GM12872 (cell line): Measurements from ENCODE around the gene KCNQ5.

Experiments
- TF ChIP-seq, protein P1 (sequence below): IDR thresholded peaks from 3 replicates; pipeline ENCODE4 v1.5.1; 2011; ENCODE audit warnings: low read depth, mild to moderate bottlenecking, low read length, moderate library complexity; ENCODE audit not compliant: insufficient read depth

KCNQ5 gene

DNA sequence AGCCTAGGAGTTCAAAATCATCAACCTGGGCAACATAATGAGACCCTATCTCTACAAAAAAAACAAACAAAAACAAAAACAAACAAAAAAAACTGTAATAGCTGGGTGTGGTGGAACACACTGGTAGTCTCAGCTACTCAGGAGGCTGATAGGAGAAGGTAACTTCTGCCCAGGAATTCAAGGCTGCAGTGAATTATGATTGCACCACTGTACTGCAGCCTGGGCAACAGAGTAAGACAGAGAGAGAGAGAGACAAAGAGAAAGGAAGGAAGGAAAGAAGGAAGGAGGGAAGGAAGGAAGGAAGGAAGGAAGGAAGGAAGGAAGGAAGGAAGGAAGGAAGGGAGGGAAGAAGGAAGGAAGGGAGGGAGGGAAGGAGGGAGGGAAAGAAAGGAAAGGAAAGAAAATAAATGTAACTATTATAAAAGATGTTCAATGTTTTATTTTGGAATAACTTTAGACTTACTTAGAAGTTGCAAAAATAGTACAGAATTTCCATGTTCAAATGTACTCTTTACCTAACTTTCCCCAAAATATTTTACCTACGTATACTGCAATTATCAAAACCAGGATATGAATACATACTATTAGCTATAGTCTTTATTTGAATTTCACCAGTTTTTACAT is 428.2 kb downstream of the KCNQ5 start:
- TF ChIP-seq, protein P1, sequence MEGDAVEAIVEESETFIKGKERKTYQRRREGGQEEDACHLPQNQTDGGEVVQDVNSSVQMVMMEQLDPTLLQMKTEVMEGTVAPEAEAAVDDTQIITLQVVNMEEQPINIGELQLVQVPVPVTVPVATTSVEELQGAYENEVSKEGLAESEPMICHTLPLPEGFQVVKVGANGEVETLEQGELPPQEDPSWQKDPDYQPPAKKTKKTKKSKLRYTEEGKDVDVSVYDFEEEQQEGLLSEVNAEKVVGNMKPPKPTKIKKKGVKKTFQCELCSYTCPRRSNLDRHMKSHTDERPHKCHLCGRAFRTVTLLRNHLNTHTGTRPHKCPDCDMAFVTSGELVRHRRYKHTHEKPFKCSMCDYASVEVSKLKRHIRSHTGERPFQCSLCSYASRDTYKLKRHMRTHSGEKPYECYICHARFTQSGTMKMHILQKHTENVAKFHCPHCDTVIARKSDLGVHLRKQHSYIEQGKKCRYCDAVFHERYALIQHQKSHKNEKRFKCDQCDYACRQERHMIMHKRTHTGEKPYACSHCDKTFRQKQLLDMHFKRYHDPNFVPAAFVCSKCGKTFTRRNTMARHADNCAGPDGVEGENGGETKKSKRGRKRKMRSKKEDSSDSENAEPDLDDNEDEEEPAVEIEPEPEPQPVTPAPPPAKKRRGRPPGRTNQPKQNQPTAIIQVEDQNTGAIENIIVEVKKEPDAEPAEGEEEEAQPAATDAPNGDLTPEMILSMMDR = no peak

DNA sequence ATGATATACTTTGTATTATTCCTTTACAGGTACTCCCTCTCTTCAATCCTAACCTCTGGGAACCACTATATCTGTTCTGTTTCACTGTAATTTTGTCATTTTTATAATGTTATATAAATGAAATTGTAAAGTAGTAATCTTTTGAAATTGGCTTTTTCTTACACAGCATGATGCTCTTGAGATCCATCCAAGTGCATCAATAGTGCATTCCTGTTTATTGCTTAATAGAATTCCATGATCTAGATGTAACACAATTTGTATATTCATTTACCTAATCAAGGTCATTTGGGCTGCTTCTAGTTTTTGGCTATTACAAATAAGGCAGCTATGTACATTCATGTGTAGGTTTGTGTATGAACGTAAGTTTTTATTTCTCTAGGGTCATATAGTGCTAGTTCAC is 428.8 kb downstream of the KCNQ5 start:
- TF ChIP-seq, protein P1 = no peak

DNA sequence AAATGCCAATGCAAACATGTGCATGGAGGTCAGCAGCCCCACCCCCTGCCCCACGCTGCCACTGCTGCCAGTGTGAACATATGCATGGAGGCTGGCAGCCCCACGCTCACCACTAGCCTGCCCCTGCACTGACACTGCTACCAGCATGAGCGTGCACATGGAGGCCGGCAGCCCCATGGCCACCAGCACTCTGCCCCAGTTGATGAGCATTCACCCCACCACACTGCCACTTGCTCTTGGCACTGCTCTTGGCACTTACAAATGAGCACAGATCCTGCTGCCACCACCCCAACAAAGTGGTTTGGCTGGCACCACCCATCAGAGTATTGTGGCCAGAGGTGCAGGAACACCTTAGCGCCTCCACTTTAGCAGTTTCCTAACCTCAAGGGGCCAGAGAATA is 429.3 kb downstream of the KCNQ5 start:
- TF ChIP-seq, protein P1 = no peak

DNA sequence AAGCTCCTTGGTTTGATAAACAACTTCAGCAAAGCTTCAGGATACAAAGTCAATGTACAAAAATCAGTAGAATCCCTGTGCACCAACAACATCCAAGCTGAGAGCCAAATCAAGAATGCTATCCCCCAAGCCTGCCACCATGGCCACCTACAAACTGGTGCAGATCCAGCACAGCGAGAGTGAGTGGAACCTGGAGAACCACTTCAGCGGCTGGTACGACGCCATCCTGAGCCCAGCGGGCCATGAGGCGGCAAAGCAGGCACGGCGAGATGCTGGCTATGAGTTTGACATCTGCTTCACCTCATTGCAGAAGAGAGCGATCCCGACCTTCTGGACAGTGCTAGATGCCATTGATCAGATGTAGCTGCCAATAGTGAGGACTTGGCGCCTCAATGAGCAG is 433.1 kb downstream of the KCNQ5 start:
- TF ChIP-seq, protein P1 = no peak

DNA sequence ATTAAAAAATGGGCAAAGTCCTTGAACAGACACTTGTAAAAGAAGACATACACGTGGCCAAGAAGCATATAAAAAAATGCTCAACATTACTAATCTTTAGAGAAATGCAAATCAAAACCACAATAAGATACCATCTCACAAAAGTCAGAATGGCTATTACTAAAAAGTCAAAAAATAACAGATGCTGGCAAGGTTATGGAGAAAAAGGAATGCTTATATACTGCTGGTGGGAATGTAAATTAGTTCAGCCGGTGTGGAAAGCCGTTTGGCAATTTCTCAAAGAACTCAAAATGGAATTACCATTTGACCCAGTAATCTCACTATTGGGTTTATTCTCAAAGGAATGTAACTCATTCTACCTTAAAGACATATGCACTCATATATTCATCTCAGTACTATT is 436.9 kb downstream of the KCNQ5 start:
- TF ChIP-seq, protein P1 = no peak

DNA sequence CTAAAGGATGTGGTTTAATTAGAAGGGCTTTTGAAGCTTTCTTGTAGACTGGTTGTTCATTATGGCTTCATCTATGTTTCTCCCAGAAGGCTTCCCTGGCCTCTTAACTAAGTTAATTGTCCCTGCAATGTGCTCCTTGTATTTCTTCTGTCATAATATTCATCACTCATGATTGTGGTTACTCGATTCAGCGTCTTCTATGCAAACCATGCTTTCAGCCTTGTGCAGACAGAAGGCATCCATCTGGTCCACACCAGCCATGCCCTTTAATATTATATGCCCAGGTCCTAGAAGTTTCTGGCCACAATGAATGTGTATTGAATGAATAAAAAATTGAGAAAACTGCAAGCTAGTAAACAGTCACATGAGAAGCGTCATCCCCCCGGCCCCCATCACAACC is 440.3 kb downstream of the KCNQ5 start:
- TF ChIP-seq, protein P1 = no peak

DNA sequence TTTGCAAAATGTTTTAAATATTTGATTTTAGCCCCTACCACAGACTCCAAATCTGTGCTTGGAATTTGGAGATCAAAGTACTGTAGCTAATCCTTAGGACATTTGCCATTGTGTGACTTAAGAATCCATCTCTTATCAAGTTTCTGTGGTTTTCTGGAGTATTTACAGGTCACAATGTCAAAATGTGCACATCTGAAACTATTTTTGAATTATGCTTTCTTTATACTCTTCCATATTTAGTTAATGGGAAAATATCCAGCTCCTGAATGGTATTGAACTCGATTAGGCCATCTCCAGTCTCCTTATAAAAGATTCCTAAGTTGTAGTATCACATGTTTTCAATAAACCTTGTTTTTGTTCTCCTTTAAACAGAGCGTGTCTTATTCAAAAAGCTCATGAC is 441.0 kb downstream of the KCNQ5 start:
- TF ChIP-seq, protein P1 = no peak
